Peyer's patch (tissue), 4 donors: ENCODE results near the gene GPX4.

ENCODE experiments used
- POLR2A ChIP-seq, 2 donors: fragments of 450-650 bp; IDR thresholded peaks; one replicate each; pipeline ENCODE4 v1.5.1; 2017; ENCODE audit warnings: antibody characterized with exemption in 2 of 2, mild to moderate bottlenecking in 2 of 2, moderate library complexity in 2 of 2
- TF ChIP-seq, protein P1 (sequence below), 6 experiments: fragments of 450-650 bp in 4 of 6; fragments of 200-600 bp in 2 of 6; sonication (generic) in 1 of 6; IDR thresholded peaks; one replicate each; pipeline ENCODE4 v1.5.1; 2017 to 2019; ENCODE audit warnings: antibody characterized with exemption in 6 of 6, mild to moderate bottlenecking in 3 of 6, moderate library complexity in 1 of 6

DNA sequence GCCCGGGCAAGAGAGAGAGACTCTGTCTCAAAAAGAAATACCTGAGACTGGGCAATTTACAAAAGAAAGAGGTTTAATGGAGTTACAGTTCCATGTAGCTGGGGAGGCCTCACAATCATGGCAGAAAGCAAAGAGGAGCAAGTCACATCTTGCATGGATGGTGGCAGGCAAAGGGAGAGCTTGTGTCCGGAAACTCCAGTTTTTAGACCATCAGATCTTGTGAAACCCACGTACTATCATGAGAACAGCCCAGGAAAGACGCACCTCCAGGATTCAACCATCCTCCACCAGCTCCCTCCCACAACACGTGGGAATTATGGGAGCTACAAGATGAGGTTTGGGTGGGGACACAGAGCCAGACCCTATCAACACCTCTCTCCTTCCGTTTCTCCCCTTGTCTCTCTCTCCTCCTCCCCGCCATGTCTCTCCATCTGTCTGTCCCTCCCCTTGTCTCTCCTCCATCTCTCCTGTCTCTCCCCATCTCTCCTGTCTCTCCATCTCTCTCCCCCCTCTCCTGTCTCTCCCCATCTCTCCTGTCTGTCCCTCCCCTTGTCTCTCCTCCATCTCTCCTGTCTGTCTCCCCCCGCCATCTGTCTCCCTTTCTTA is 18.6 kb upstream of the GPX4 start:
- TF ChIP-seq, protein P1, sequence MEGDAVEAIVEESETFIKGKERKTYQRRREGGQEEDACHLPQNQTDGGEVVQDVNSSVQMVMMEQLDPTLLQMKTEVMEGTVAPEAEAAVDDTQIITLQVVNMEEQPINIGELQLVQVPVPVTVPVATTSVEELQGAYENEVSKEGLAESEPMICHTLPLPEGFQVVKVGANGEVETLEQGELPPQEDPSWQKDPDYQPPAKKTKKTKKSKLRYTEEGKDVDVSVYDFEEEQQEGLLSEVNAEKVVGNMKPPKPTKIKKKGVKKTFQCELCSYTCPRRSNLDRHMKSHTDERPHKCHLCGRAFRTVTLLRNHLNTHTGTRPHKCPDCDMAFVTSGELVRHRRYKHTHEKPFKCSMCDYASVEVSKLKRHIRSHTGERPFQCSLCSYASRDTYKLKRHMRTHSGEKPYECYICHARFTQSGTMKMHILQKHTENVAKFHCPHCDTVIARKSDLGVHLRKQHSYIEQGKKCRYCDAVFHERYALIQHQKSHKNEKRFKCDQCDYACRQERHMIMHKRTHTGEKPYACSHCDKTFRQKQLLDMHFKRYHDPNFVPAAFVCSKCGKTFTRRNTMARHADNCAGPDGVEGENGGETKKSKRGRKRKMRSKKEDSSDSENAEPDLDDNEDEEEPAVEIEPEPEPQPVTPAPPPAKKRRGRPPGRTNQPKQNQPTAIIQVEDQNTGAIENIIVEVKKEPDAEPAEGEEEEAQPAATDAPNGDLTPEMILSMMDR (IDR thresholded peaks at IDR 0.05): no peak
- TF ChIP-seq POLR2A (IDR thresholded peaks at IDR 0.05): no peak
